HG03095 (cell line): ENCODE measurements around the gene GPR78.
"Not testable (repeated sequence)": the region's sequence is repeated elsewhere in the genome, so short reads cannot be mapped to it uniquely, and the experiment has no call there.

Experiments used
- ATAC-seq: cut with Tn5 transposase; IDR thresholded peaks from one replicate; pipeline ENCODE4 v1.9.1; 2021; ENCODE audit warnings: moderate library complexity; ENCODE audit not compliant: unreplicated experiment

GPR78 gene

DNA sequence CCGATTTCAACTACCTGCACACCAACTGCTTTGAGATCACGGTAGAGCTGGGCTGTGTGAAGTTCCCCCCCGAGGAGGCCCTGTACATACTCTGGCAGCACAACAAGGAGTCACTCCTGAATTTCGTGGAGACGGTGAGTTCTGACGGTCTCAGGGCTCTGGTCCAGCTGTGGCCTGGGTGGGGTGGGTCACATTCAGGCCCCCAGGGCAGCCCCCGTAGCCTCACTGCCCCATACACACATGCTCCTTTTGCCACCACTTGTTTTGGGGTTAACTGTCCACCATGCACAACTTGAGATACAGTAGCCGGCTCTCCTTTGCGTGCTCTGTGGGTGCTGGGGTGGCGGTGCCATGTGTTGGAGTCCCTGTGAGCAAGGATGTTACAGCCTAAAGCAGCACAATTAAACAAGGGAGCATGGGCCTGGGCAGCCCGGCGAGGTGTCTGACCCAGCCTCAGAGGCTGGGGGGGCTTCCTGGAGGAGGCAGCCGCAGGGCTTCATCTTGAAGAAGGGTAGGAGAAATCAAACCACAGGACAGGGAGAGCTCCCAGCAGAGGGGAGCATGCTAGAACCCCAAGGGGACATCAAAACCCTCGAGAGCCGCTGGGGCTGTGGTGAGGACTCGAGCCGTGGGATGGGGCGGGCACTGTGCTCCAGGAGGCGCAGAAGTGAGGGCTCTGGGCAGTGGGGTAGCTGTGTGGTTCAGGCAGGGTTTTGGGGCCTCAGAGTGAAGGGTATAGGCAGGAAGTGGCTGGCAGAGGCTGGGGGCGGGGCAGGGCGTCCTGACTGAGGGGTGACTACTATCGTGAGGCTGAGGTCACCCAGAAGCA lies 34.4 kb downstream of the GPR78 start:
- ATAC-seq: no peak

DNA sequence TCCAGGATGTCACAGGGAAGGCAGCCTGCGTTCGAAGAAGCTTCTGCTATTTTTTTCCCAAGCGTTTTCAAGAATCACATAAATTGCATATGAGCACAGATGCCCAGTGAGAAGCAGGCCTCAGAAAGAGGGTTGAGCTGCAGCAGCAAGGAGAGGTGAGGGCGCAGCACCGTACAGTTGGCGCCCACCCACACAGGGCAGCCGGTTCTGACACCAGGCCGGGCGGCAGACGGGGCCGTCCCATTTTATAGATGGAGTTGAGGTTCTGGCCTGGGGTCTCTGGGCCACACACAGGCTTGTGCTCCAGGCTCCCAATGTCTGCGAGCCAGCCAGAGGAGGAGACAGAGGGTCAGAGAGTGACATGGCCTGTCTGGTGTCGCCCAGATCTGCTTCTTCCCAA lies 35.2 kb downstream of the GPR78 start:
- no peak for ATAC-seq

DNA sequence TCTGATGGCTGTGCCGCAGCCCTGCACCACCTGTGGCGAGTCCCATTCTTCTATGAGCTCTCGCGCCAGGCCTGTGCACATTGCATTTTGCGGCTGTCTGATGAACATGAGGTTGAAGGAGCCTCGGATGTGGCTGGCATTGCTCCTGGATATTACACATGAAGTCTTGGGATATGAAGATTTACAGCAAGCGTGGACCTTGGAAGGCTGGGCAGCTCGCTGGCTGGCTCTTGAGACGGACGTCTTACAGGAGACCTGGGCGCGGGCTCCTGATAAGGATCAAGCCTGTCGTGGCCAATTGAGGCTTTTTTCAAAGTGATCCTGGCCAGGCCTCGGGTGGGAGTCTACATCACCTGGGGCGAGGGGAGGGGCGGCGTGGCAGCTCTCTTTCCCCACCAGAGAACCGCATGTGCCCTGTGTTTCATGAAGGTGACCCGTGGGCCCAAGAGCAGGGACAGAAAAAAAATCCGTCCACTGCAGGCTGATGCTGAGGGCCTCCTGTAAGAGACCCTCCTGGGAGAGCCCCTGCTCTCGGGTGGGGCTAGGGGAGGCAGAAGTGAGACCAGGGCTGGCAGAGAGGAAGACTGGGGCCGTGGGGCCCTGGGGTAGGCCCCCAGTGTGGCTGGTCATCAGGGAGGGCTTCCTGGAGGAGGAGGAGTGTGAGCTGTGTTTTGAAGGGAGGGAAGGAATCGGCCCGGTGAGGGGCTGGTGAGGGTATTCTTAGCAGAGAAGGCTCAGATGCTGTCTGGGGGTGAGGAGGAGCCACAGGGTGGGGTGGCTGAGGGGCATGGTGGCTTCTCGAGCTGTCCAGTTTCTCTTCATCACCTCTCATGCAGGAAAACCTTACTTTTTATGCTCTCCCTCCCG lies 36.0 kb downstream of the GPR78 start:
- ATAC-seq: no peak

DNA sequence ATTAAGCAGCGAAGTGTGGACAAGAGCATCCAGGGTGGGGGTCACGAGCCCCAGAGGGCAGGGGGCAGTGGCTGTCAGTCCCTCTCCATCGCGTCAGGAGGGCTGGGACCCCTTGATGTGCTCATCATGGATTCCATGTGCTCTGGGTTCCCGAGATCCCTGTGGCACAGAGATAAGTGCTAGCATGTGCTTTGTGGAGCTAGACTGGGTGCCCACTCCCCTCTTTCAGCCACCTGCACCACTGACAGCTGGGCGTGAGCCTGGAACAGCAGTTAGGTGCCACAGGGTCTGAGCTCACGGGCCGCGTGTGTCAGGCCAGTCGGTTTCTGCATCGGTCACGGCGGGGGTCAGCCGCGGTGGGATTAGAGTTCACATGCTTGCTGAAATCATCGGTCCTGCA lies 36.6 kb downstream of the GPR78 start:
- ATAC-seq: no peak

DNA sequence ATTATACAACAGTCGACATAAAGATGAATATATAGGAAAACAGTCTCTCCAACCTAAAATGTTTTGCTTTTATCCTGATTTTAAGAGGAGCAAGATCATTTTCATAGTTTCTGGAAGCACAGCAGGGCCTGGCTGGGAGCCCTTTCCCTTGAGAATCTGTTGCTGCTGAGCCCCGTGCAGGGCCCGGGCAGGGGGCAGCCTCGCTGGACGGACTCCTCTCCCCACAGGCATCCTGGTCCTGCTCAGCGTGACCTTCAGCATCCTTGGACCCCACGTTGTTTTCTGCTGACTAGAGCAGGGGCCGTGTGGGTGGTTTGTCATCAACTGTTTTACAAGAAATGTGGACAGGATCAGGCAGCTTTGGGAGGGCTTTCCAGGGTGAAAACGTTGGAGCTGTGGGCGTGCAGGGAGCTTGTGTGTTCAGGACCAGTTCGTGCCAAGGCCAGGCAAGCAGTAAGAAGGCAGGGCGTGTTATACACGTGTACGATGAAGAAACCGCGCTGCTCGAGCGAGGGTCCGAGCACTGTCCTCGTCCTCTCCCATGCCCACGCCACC lies 37.4 kb downstream of the GPR78 start:
- no peak for ATAC-seq

DNA sequence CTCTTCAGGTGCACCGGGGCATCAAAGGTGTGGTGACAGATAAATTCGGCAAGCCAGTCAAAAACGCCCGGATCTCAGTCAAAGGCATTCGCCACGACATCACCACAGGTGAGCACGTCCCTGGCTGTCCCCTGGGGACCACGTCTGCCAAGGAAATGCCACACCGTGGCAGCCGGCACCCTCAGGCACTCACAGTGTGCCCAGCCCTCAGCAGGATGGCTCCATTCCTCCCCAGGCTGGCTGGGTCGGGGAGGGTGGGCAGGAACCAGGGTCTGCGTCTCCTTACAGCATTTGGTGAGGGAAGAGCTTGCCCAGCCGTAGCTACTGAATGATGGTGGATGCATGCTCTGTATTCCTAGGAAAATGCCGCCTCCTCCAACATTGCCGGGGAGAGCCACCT lies 38.2 kb downstream of the GPR78 start:
- no peak for ATAC-seq

DNA sequence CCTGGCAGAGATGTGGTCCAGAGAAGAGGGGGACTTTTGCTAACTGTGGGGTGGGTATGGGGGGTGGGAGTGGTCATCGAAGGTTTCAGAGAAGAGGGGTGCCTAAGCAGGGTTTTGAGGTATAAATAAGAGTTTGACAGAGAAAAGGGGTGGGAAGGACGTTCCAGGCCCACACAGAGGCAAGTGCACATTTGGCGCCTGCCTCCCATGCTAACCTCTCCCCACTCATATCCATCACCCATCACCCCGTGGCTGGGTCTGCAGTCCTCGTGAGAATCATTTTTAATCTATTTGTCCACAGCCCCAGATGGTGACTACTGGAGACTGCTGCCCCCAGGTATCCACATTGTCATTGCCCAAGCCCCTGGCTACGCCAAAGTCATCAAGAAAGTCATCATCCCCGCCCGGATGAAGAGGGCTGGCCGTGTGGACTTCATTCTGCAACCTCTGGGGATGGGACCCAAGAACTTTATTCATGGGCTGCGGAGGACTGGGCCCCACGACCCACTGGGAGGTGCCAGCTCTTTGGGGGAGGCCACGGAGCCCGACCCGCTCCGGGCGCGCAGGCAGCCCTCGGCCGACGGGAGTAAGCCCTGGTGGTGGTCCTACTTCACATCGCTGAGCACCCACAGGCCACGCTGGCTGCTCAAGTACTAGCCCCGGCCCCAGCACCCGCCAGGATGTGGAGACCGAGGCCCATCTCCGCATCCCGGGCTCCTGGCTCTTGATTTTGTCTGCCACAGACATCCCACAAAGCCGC lies 38.9 kb downstream of the GPR78 start:
- ATAC-seq: no peak

DNA sequence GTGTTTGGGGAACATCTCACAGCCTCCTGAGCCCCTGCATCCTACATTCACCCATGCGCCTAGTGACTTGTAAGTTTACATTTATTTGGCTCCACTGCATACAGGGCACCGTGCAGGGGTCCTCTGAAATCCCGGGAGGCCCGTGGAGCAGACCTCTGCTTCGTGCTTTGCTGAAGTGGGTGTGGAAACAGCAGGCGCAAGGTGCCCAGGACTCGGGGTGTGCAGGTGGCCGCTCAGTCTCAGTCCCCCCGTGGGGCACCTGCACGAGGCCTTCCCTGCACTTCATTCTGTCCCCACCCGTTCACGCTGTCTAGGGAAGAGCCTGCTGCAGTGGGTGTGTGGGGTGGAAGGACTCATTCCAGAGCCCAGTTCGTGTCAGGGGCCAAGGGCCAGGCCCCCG lies 40.9 kb downstream of the GPR78 start:
- not testable (repeated sequence) for ATAC-seq

DNA sequence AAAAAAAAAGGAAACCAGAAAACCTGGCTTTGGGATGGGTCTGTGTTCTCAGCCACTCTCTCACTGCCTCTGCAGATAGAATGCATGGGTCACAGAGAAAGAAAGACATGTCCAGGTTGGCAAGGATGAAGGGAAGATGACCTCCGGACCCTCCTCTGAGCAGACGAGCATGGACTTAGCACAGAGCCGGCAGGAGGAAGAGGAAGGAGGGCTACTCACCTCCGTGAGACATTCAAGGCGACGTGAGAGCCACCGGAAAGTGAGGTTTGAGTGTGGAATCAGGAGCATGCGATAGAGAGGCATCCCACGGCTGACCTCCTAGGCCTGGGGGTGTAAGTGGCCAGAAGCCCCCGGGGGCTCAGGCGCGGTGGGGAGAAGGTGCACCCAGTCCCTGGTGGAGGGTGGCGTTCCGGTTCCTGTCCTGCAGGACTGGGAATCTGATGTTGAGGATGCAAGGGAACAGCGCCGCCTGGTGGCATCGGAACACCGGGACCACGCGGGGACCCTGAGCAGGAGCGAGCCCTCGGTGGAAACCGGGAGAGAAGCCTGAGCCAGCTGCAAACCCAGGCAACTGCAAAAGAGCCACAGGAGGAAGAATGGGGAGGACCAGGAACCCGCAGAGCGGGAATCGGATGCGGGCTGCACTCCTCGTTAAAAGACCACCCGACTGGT lies 44.5 kb downstream of the GPR78 start:
- ATAC-seq: not testable (repeated sequence)

DNA sequence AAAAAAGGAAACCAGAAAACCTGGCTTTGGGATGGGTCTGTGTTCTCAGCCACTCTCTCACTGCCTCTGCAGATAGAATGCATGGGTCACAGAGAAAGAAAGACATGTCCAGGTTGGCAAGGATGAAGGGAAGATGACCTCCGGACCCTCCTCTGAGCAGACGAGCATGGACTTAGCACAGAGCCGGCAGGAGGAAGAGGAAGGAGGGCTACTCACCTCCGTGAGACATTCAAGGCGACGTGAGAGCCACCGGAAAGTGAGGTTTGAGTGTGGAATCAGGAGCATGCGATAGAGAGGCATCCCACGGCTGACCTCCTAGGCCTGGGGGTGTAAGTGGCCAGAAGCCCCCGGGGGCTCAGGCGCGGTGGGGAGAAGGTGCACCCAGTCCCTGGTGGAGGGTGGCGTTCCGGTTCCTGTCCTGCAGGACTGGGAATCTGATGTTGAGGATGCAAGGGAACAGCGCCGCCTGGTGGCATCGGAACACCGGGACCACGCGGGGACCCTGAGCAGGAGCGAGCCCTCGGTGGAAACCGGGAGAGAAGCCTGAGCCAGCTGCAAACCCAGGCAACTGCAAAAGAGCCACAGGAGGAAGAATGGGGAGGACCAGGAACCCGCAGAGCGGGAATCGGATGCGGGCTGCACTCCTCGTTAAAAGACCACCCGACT lies 50.2 kb downstream of the GPR78 start:
- not testable (repeated sequence) for ATAC-seq

DNA sequence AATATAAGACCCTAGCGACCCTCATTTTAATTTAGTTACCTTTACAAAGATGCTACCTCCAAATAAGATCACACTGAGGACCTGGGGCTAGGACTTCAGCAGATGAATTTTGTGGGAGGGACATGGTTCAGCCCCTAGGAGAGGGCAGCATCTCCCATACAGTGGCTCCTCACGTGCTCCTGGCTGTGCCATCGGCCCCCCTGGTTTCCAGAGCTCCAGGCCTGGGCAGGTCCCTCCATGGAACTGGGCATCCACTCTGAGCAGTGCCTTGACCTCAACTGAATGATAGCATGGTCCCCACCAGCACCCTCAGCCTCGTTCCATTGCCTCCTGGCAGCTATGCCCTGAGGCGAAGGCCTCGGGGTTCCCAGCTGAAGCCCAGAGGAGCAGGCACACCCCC lies 51.7 kb downstream of the GPR78 start:
- ATAC-seq: not testable (repeated sequence)

DNA sequence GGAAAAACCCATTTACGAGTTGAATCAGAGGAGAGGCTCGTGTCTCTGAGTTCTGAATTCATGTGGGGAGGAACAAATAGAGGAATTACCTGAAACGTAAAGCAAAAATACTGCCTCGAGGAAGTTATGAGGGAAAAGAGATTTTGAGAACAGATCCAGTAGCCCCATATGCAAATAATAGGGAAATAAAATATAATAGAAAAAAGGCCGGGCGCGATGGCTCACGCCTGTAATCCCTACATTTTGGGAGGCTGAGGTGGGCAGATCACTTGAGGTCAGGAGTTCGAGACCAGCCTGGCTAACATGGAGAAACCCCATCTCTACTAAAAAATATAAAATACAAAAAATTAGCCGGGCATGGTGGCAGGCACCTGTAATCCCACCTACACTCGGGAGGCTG lies 54.6 kb downstream of the GPR78 start:
- not testable (repeated sequence) for ATAC-seq

DNA sequence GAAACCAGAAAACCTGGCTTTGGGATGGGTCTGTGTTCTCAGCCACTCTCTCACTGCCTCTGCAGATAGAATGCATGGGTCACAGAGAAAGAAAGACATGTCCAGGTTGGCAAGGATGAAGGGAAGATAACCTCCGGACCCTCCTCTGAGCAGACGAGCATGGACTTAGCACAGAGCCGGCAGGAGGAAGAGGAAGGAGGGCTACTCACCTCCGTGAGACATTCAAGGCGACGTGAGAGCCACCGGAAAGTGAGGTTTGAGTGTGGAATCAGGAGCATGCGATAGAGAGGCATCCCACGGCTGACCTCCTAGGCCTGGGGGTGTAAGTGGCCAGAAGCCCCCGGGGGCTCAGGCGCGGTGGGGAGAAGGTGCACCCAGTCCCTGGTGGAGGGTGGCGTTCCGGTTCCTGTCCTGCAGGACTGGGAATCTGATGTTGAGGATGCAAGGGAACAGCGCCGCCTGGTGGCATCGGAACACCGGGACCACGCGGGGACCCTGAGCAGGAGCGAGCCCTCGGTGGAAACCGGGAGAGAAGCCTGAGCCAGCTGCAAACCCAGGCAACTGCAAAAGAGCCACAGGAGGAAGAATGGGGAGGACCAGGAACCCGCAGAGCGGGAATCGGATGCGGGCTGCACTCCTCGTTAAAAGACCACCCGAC lies 55.8 kb downstream of the GPR78 start:
- ATAC-seq: not testable (repeated sequence)
